Measurements from ENCODE around the gene RBM15B. TPM values are rescaled to one million over a fixed set of nuclear protein-coding genes. Genes with fewer than 3 reads are reported as not detected.
A peak's percentile ranks its signal among the peaks of the same experiment; 100 is the strongest.

RBM15B gene, protein sequence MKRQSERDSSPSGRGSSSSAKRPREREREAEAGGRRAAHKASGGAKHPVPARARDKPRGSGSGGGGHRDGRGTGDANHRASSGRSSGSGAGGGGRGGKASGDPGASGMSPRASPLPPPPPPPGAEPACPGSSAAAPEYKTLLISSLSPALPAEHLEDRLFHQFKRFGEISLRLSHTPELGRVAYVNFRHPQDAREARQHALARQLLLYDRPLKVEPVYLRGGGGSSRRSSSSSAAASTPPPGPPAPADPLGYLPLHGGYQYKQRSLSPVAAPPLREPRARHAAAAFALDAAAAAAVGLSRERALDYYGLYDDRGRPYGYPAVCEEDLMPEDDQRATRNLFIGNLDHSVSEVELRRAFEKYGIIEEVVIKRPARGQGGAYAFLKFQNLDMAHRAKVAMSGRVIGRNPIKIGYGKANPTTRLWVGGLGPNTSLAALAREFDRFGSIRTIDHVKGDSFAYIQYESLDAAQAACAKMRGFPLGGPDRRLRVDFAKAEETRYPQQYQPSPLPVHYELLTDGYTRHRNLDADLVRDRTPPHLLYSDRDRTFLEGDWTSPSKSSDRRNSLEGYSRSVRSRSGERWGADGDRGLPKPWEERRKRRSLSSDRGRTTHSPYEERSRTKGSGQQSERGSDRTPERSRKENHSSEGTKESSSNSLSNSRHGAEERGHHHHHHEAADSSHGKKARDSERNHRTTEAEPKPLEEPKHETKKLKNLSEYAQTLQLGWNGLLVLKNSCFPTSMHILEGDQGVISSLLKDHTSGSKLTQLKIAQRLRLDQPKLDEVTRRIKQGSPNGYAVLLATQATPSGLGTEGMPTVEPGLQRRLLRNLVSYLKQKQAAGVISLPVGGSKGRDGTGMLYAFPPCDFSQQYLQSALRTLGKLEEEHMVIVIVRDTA
- total RNA-seq, result 10 to 100 TPM; 24.8 to 42.6 (median 39.5) TPM

DNA sequence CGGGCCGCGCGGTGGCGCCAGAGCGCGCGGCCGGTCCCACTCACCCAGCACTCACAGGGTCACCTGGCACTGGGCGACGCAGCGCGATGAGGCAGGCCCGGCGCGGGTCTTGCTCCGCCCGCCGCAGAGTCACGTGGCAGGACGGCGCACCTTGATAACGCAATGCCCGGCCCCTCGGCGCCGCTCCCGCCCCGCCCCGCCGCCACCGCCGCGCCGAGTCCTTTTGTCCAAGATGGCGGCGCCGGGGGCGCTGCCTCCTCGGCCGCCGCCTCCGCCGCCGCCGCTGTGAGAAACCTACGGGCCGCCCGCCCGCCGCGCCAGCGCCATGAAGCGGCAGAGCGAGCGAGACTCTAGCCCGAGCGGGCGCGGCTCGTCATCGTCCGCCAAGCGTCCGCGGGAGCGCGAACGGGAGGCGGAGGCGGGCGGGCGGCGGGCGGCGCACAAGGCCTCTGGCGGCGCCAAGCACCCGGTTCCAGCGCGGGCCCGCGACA is at the start of gene RBM15B:
TSS of gene RBM15B (plus strand) at position 211 of the 491 bp plus-strand sequence. CDS start at position 326, 115 bp downstream.
- whole genome bisulfite sequencing, 2 donors, result 0% methylated on average over 12 to 15 of the region's 83 CpGs
- intact Hi-C loops (cut with DNase I; ENCODE audit: low total_unique reads), result loop anchor here (10.0 kb wide), 1 partner anchor 94 kb away; no protein-coding TSS in a partner anchor
- DNase-seq (ENCODE audit: low spot score in 2 of 2), result peak; percentile 96 to 99
- H3K4me3 ChIP-seq (ENCODE audit: low read depth, poor library complexity, severe bottlenecking), result peak within 1 kb of the TSS; percentile 73
- no peak for TF ChIP-seq POLR2A (IDR thresholded peaks at IDR 0.05)
- no peak for TF ChIP-seq CTCF (IDR thresholded peaks at IDR 0.05)

GRCh38 chr3:51343918-51344687 is 47.0 kb upstream of the RBM15B start:
- 63 to 73% methylated on average over 7 of the region's 7 CpGs for WGBS, 2 donors
- peak in 1 of 2 donors; percentile 54 for DNase-seq (ENCODE audit: low spot score in 2 of 2)
- intact Hi-C loops (cut with DNase I; ENCODE audit: low total_unique reads), result no loop called here
- H3K4me3 ChIP-seq (ENCODE audit: low read depth, poor library complexity, severe bottlenecking), result no peak overlapping the region
- no peak for TF ChIP-seq CTCF (IDR thresholded peaks at IDR 0.05)
- no peak for TF ChIP-seq POLR2A (IDR thresholded peaks at IDR 0.05)

DNA sequence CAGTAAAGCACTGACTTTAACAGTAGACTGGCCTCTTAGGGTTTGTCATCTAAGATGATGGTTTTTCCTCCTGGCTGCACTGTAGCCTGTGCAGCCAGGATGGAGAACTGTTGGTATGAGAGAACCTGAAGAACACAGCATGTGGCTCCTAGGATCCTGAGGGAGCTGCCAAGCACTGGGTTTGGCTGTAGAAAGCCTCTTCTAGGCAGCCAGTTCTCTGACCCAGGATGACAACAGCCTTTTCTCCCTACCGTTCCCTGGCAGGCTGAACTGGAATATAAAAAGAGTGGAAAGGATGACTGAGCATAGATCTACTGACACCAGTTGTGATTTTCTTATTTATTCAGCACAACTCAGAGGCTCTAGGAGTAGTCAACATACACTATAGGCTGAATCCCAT is 40.3 kb upstream of the RBM15B start:
- intact Hi-C loops (cut with DNase I; ENCODE audit: low total_unique reads), result no loop called here
- 42 to 63% methylated on average over 1 of the region's 1 CpG for WGBS, 2 donors
- H3K4me3 ChIP-seq (ENCODE audit: low read depth, poor library complexity, severe bottlenecking), result no peak overlapping the region
- DNase-seq (ENCODE audit: low spot score in 2 of 2), result no peak
- no peak for TF ChIP-seq POLR2A (IDR thresholded peaks at IDR 0.05)
- TF ChIP-seq CTCF (IDR thresholded peaks at IDR 0.05), result no peak

GRCh38 chr3:51353131-51353530 is 38.0 kb upstream of the RBM15B start:
- 91 to 96% methylated on average over 4 of the region's 4 CpGs for WGBS, 2 donors
- no peak for DNase-seq (ENCODE audit: low spot score in 2 of 2)
- intact Hi-C loops (cut with DNase I; ENCODE audit: low total_unique reads), result no loop called here
- TF ChIP-seq POLR2A (IDR thresholded peaks at IDR 0.05), result no peak
- no peak for TF ChIP-seq CTCF (IDR thresholded peaks at IDR 0.05)
- no peak overlapping the region for H3K4me3 ChIP-seq (ENCODE audit: low read depth, poor library complexity, severe bottlenecking)

- TF ChIP-seq POLR2A (IDR thresholded peaks at IDR 0.05) (no peak), CTCF (IDR thresholded peaks at IDR 0.05) (no peak)
- DNase-seq (ENCODE audit: low spot score in 2 of 2), result peak in 1 of 2 donors; percentile 36
- intact Hi-C loops (cut with DNase I; ENCODE audit: low total_unique reads), result no loop called here
- no peak overlapping the region for H3K4me3 ChIP-seq (ENCODE audit: low read depth, poor library complexity, severe bottlenecking)
- WGBS, 2 donors, result 72 to 77% methylated on average over 1 of the region's 1 CpG
Measured at GRCh38 chr3:51353691-51354090, 37.4 kb upstream of the RBM15B start.

Measured in lower leg skin (tissue), 4 donors.